ENCODE measurements around the gene CRHBP. TPM values are rescaled to one million over a fixed set of nuclear protein-coding genes. Genes with fewer than 3 reads are reported as not detected.
A peak's percentile ranks its signal among the peaks of the same experiment; 100 is the strongest.

The CRHBP gene
- total and polyA plus RNA-seq, 4 donors: 37.3 to 159 (median 91.8) TPM

DNA sequence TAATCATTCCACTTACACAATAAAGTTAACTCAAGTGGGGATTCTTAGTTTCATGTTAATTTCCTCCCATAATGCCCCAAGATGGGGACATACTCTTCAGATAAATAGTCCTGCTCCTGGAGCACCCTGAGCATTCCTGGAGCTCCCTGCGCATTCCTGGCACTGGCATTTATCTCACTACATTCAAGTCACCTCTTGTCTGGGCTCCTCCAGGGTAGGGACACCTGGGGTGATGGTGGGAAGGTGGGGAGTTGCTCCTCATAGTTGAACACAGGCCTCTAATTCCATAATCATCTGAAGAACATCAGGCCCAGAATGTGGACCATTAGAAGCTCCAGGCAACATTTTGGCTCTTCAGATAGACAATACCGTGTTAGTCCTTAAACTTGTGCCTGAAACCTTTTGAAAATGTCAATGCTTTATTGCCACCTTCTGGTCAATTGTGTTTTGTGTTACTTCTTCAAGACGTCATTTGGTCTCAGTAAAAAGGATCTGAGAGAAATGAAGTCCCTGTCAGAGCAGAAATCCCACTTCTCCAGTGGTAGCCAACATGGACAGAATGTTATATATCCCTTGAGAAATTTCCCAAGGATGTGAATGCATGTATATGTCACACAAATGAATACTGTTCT, 63.2 kb downstream of the CRHBP start:
- Histone ChIP-seq H3K27me3 (ENCODE audit: control insufficient read depth in 4 of 4, insufficient read depth in 4 of 4, low read length in 3 of 4) (no peaks in the 10 kb centered on the region), H3K36me3 (ENCODE audit: control insufficient read depth in 4 of 4, insufficient read depth in 3 of 4, low read depth in 1 of 4, low read length in 3 of 4) (no peaks in the 10 kb centered on the region), H3K4me3 (ENCODE audit: low read depth in 1 of 3, low read length in 3 of 3) (no peak overlapping the region), H3K27ac (ENCODE audit: low read depth in 1 of 2, low read length in 2 of 2) (no peak overlapping the region), H3K4me1 (ENCODE audit: control insufficient read depth in 4 of 4, insufficient read depth in 4 of 4, low read length in 3 of 4) (peaks cover 0 to 9% (median 2%) of the 10 kb centered on the region in 4 donors), H3K9me3 (ENCODE audit: control insufficient read depth in 4 of 4, low read length in 3 of 4) (no peaks in the 10 kb centered on the region), H3K9ac (ENCODE audit: low read depth in 1 of 2, low read length in 2 of 2) (no peak overlapping the region)
- WGBS: 34% methylated on average over 3 of the region's 3 CpGs
- DNase-seq (ENCODE audit: low spot score): no peak
- peak; percentile 90 to 92 for TF ChIP-seq RAD21 (IDR thresholded peaks at IDR 0.05)
- TF ChIP-seq, protein P1, sequence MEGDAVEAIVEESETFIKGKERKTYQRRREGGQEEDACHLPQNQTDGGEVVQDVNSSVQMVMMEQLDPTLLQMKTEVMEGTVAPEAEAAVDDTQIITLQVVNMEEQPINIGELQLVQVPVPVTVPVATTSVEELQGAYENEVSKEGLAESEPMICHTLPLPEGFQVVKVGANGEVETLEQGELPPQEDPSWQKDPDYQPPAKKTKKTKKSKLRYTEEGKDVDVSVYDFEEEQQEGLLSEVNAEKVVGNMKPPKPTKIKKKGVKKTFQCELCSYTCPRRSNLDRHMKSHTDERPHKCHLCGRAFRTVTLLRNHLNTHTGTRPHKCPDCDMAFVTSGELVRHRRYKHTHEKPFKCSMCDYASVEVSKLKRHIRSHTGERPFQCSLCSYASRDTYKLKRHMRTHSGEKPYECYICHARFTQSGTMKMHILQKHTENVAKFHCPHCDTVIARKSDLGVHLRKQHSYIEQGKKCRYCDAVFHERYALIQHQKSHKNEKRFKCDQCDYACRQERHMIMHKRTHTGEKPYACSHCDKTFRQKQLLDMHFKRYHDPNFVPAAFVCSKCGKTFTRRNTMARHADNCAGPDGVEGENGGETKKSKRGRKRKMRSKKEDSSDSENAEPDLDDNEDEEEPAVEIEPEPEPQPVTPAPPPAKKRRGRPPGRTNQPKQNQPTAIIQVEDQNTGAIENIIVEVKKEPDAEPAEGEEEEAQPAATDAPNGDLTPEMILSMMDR (IDR thresholded peaks at IDR 0.05; ENCODE audit: low read depth, low read length, missing input control): peak; percentile 53
- TF ChIP-seq NR2F2 (IDR thresholded peaks at IDR 0.05): no peak

DNA sequence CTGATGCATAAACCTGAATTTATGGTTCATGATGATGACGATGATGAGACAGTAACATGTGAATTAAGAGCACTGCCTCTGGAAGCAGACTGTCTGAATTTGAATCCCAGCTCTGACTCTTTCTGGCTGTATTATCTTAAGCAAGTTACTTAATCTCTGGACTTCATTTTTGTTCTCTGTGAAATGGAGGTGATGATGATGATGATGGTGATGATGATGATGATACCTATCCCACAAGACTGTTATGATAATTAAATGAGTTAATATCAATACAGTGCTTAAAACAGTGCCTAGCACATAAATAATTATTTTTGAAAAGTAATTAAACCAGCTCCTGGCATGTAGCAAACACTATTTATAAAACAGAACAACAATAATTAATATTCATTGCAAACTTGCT, 64.1 kb downstream of the CRHBP start:
- H3K4me1 ChIP-seq (ENCODE audit: control insufficient read depth in 4 of 4, insufficient read depth in 4 of 4, low read length in 3 of 4): peaks cover 0 to 9% (median 2%) of the 10 kb centered on the region in 4 donors
- H3K4me3 ChIP-seq (ENCODE audit: low read depth in 1 of 3, low read length in 3 of 3): no peak overlapping the region
- H3K27ac ChIP-seq (ENCODE audit: low read depth in 1 of 2, low read length in 2 of 2): no peak overlapping the region
- no peaks in the 10 kb centered on the region for H3K36me3 ChIP-seq (ENCODE audit: control insufficient read depth in 4 of 4, insufficient read depth in 3 of 4, low read depth in 1 of 4, low read length in 3 of 4)
- DNase-seq (ENCODE audit: low spot score): no peak
- 97% methylated on average over 1 of the region's 1 CpG for WGBS
- no peaks in the 10 kb centered on the region for H3K27me3 ChIP-seq (ENCODE audit: control insufficient read depth in 4 of 4, insufficient read depth in 4 of 4, low read length in 3 of 4)
- no peaks in the 10 kb centered on the region for H3K9me3 ChIP-seq (ENCODE audit: control insufficient read depth in 4 of 4, low read length in 3 of 4)
- H3K9ac ChIP-seq (ENCODE audit: low read depth in 1 of 2, low read length in 2 of 2): no peak overlapping the region
- TF ChIP-seq SP1 (IDR thresholded peaks at IDR 0.05) (no peak), RAD21 (IDR thresholded peaks at IDR 0.05) (no peak), HNF4A (conservative IDR thresholded peaks at IDR 0.05) (no peak), NR2F2 (IDR thresholded peaks at IDR 0.05) (no peak), GABPA (IDR thresholded peaks at IDR 0.05 in 1 of 2, conservative IDR thresholded peaks at IDR 0.05 in 1 of 2) (no peak), EGR1 (IDR thresholded peaks at IDR 0.05; ENCODE audit: low read depth in 2 of 2) (no peak), FOXA2 (IDR thresholded peaks at IDR 0.05) (no peak), FOXA1 (IDR thresholded peaks at IDR 0.05) (no peak), YY1 (IDR thresholded peaks at IDR 0.05) (no peak)
- TF ChIP-seq, protein P2, sequence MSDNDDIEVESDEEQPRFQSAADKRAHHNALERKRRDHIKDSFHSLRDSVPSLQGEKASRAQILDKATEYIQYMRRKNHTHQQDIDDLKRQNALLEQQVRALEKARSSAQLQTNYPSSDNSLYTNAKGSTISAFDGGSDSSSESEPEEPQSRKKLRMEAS (IDR thresholded peaks at IDR 0.05): no peak
- TF ChIP-seq, protein P1 (IDR thresholded peaks at IDR 0.05; ENCODE audit: low read depth, low read length, missing input control): no peak

DNA sequence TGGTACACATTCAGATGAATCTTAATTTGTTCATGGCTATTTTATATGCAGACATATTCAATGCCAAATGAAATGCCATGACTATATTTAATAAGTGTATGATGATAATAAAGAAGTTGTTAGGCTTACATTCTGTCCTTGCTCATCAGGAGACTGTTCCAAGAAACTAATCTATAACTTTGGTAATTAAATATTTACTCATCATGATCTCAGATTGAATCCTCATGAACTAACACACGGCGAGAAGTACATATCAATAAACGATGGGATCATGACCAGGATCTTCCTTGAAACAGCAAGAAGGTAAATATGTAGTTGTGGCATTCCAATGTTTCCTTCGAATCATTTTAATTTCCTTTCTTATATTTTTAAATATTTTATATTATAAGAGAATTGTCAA, 64.8 kb downstream of the CRHBP start:
- Histone ChIP-seq H3K9me3 (ENCODE audit: control insufficient read depth in 4 of 4, low read length in 3 of 4) (no peaks in the 10 kb centered on the region), H3K9ac (ENCODE audit: low read depth in 1 of 2, low read length in 2 of 2) (no peak overlapping the region), H3K36me3 (ENCODE audit: control insufficient read depth in 4 of 4, insufficient read depth in 3 of 4, low read depth in 1 of 4, low read length in 3 of 4) (no peaks in the 10 kb centered on the region), H3K4me3 (ENCODE audit: low read depth in 1 of 3, low read length in 3 of 3) (no peak overlapping the region), H3K4me1 (ENCODE audit: control insufficient read depth in 4 of 4, insufficient read depth in 4 of 4, low read length in 3 of 4) (peaks cover 0 to 14% (median 6%) of the 10 kb centered on the region in 4 donors), H3K27ac (ENCODE audit: low read depth in 1 of 2, low read length in 2 of 2) (no peak overlapping the region), H3K27me3 (ENCODE audit: control insufficient read depth in 4 of 4, insufficient read depth in 4 of 4, low read length in 3 of 4) (no peaks in the 10 kb centered on the region)
- no peak for DNase-seq (ENCODE audit: low spot score)
- 28% methylated on average over 4 of the region's 4 CpGs for WGBS
- TF ChIP-seq SP1 (IDR thresholded peaks at IDR 0.05): no peak
- TF ChIP-seq, protein P2 (IDR thresholded peaks at IDR 0.05): no peak
- TF ChIP-seq, protein P3, sequence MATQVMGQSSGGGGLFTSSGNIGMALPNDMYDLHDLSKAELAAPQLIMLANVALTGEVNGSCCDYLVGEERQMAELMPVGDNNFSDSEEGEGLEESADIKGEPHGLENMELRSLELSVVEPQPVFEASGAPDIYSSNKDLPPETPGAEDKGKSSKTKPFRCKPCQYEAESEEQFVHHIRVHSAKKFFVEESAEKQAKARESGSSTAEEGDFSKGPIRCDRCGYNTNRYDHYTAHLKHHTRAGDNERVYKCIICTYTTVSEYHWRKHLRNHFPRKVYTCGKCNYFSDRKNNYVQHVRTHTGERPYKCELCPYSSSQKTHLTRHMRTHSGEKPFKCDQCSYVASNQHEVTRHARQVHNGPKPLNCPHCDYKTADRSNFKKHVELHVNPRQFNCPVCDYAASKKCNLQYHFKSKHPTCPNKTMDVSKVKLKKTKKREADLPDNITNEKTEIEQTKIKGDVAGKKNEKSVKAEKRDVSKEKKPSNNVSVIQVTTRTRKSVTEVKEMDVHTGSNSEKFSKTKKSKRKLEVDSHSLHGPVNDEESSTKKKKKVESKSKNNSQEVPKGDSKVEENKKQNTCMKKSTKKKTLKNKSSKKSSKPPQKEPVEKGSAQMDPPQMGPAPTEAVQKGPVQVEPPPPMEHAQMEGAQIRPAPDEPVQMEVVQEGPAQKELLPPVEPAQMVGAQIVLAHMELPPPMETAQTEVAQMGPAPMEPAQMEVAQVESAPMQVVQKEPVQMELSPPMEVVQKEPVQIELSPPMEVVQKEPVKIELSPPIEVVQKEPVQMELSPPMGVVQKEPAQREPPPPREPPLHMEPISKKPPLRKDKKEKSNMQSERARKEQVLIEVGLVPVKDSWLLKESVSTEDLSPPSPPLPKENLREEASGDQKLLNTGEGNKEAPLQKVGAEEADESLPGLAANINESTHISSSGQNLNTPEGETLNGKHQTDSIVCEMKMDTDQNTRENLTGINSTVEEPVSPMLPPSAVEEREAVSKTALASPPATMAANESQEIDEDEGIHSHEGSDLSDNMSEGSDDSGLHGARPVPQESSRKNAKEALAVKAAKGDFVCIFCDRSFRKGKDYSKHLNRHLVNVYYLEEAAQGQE (IDR thresholded peaks at IDR 0.05): no peak
- TF ChIP-seq, protein P4, sequence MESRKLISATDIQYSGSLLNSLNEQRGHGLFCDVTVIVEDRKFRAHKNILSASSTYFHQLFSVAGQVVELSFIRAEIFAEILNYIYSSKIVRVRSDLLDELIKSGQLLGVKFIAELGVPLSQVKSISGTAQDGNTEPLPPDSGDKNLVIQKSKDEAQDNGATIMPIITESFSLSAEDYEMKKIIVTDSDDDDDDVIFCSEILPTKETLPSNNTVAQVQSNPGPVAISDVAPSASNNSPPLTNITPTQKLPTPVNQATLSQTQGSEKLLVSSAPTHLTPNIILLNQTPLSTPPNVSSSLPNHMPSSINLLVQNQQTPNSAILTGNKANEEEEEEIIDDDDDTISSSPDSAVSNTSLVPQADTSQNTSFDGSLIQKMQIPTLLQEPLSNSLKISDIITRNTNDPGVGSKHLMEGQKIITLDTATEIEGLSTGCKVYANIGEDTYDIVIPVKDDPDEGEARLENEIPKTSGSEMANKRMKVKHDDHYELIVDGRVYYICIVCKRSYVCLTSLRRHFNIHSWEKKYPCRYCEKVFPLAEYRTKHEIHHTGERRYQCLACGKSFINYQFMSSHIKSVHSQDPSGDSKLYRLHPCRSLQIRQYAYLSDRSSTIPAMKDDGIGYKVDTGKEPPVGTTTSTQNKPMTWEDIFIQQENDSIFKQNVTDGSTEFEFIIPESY (IDR thresholded peaks at IDR 0.05): no peak
- TF ChIP-seq FOXA2 (IDR thresholded peaks at IDR 0.05): no peak
- no peak for TF ChIP-seq JUND (IDR thresholded peaks at IDR 0.05)
- no peak for TF ChIP-seq FOXA1 (IDR thresholded peaks at IDR 0.05)
- TF ChIP-seq GABPA (IDR thresholded peaks at IDR 0.05 in 1 of 2, conservative IDR thresholded peaks at IDR 0.05 in 1 of 2): no peak
- TF ChIP-seq EGR1 (IDR thresholded peaks at IDR 0.05; ENCODE audit: low read depth in 2 of 2): no peak
- TF ChIP-seq HNF4G (IDR thresholded peaks at IDR 0.05): no peak
- no peak for TF ChIP-seq NR2F2 (IDR thresholded peaks at IDR 0.05)
- TF ChIP-seq TAF1 (conservative IDR thresholded peaks at IDR 0.05): no peak
